GM11168 (cell line): ENCODE results near the gene WRAP73.

ENCODE experiments used
- in situ Hi-C: fragments of 300-500 bp; cut with MboI; formaldehyde crosslinking; loops from one replicate; pipeline ENCODE4 v1.12.0; 2022; ENCODE audit warnings: low sequenced_read_pairs; ENCODE audit not compliant: unreplicated experiment

WRAP73 gene

DNA sequence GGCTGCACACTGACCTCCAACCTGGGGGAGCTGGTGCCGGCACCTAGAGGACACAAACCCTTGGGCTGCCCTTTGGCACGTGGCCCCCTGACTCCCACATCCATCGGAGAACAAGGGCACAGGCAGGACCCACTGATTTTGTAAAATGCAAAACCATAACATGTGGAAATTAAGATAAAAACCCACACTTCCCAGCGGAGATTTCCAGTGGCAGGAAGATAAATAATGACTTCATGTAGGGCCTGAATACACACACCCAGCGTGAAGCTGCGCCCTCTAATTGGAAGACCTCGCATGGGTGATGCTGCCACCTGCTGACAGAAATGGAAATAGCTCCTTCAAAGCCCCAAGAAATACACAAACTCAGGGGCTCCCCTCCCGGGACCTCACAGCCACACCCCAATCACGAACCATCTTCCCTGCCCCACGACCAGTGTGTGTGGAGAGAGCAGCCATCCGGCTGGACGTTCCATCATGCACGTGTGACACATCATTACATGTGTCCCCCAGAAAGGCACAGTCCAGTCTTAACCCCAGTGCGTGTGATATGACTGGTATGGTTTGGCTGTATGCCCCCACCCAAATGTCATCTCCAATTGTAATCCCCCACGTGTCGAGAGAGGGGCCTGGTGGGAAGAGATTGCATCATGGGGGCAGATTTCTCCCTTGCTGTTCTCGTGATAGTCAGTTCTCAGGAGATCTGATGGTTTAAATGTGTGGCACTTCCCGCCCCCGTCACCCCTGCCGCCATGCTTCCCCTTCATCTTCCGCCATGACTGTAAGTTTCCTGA lies 30.8 kb downstream of the WRAP73 start:
- in situ Hi-C loops: no loop called here

DNA sequence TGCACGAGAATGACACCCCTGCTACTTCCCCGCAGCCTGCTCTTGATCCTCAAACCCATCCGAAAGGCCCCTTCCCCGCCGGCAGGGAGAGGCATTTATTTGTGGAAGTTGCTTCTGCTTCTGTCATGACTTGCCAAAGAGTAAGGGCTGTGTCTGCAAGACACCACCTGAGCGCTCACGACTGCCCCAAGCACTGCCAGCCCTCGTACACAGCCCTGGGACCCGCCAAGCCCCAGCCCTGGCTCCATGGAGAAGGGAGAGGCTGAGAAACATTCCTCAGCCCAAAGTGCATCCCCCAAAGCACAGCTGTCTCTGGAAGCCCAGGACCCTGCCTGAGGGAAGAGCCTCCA lies 31.4 kb downstream of the WRAP73 start:
- in situ Hi-C loops: no loop called here

DNA sequence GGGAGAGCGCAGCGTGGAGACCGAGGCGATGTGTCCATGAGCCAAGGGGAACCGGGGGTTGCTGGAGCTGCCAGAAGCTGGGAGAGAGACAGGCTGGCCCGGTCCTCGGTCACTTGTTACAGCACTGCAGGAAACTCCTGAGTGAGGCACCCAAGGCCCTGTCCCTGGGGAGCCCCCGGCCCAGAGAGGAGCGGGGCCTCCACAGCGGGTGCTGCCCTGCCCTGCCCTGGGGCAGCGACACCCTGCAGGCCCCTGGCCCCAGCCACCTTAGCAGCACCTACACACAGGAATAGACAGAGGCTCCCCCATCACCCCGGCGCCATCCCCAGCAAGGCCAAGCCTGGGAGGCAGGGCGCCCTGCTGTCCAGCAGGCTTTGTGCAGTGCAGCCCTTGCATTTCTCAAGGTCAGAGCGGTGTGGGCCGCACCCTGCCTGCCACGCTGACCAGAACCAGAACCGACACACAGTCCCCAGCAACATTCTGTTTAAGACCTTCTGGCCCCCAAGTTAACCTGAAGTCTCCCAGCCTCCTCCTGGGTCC lies 32.0 kb downstream of the WRAP73 start:
- in situ Hi-C loops: no loop called here

DNA sequence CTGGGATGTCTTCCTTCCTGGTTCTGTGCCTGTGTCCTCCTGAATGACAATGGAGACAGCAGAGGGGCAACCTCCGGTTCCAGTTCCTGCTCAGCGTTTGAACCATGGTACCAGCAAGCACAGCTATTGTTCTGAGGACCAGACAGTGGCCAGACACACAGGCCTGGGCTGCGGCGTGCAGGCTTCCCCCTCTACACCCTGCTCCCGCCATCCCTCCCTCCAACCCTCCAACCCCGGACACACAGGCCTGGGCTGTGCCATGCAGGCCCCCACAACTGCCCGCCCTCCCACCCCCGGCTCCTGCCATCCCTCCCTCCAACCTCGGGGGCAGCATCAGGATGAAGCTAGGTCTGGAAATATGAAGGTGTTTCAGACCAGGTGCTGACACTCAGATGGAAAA lies 33.0 kb downstream of the WRAP73 start:
- in situ Hi-C loops: no loop called here

DNA sequence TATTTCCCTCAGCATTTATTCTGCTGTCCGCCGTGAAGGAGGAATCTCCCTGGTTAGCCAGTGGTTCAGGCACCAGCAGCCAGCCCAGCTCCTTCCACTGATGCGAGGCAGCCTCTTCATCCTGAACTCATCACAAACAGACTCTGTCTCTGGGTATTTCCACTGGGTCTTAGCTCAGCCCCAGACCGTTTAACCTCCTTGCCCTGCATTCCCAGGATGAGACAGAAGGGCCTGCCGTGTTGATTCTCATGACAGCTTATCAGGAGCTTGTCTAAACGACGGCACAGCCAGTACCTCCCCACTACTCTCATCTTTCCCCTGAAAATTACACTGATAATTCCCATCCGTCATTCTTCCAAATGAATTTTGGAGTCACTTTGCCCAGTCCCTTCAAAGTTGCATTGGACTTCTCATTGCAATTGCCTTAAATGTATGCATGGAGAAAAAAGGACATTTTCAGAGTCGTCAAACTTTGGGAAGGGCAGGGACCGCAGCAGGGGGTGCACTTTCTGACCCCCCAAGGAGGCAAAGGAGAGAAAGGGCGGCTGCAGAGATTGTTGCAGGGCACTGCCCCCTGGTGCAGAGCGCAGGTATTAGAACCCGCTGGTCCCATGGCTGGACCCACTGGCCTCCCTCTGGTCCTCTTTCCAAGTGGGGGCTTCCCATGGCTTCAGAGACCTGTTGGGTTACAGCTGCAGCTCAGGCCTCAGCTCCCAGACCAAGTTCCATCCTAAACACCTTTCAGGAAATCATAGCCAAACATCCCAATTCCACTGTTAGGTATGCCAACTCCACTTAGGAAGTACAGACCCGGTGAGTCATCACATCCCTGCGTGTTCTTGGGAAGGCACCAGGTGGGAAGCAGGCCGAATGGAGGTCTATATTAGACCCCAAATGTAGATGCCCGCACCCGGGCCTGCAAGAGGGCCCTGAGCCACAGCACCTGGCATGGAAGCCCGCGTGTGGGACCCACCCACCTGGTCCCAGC lies 34.9 kb downstream of the WRAP73 start:
- in situ Hi-C loops: no loop called here

DNA sequence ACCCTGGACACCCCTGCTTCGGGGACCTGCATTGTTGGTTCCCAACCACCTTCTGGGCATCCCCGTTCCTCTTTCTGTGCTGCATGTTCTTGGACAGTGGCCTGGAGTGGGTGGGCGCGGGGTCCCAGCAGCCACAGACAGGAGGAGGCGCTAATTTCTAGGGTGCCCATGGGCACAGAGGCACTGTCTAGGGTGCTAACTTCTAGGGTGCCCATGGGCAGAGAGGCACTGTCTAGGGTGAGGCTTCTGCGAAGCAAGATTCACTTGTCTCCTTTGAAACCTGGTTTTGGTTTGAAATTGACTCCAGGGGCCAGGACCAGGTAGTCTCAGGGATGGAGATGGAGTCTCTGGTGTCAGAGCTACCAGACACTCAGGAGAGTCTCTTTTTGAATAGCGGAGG lies 37.8 kb downstream of the WRAP73 start:
- in situ Hi-C loops: no loop called here

DNA sequence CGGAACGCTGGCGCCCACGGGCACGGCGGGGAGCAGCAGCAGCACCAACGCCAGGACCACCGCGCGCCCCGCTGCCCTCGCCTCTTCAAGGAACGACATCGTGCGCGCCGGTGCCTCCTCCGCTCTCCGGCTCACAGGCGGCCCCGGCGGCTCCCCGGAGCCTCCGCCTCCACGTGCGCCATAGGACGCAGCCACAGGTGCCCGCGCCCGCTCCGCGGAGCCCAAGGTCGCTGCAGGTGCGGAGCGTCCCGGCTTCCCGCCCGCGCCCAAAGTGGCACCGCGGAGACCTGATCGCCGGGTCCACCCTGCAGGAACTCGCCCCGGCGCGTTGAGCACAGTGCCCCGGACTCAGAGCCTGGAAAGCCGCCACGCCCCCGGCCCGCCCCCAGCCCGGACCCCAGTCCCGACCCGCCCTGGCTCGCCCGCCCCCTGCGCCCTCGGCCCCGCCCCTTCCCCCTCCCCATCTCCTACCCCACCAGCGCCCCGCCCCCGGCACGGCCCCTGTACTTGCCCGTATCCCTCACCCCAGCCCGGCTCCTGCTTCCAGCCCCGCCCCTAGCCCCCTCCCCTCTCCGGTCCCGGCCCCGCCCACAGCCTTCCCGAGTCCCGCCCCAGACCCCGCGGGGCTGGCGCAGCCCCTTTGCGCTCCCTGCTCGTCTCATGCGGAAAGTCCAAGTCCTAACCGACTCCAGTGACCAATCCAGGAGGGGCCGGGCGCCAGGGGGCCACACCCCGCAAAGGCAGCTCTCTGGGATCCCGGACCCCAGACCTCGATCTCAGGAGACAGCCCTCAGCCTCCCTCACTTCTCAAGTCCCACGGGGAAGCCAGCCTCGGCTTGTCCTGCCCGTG lies 38.5 kb downstream of the WRAP73 start, which contains the start of gene MEGF6:
Gene MEGF6, minus strand, starts transcription at position 339 of the 850 bp plus-strand sequence. Its CDS starts 240 bp downstream, at position 99.
- in situ Hi-C loops: no loop called here

DNA sequence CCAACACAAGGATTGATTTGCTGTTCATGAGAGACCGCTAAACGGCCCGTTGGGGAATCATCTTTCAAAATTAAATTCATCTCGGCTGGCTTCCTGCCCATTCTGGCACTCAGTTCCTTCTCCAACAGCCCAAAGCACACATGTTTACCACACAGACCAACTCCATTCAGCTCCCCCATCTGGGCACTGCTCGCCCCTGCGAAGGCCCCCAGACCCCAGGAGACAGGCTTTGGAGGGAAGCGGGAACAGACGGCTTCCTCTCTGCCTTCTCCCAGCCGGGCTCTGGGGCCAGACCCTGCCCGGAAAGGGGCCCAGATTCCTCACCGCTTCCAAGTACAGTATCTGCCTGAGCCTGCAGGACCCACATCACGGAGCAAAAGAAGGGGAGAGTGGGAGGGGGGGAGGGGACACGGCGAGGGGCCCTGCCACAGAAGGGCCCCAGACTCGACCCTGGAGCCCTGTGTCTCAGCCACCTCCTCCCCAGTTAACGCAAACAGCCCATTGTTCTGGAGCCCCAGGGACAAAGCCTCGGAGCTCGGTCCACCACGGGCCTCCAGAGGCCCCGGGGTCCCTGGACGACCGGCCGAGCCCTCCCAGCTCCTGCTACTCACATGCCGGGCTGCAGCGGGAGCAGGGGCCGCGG lies 39.3 kb downstream of the WRAP73 start:
- in situ Hi-C loops: no loop called here

DNA sequence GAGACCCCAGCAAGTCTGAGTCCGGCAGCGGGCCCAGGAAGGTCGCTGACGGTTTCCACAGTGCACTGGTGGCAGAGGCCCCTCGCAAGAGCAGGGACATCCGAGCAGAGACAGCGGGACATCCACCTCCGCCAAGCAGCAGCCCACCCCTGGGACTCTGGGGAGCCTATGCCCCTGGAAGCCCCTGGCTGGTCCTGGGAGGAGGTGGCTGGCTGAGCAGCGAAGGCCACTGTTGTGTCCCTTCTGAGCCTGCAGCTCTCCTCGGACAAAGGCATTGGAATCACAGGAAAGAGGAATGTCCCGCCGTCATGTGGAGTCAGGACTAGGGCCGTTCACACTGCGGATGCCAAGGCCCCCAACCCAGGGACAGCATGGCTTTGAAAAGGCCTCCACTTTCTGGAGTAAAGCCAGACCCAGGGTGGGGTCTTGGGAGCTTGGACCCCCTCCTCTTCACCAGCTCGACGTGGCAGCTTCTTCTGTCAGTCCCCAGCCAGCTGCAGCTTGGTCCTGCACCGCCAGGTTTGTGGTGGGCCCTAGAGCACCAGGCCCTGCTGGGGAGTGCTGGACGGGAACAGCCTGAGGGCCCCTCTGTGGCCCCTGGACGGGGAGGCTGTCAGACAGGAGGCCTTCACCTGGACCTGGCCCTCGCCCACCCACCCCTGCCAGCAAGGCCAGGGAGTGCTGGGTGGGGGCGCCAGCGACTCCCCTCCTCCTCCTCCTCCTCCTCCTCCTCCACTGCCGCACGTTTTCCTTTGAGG lies 40.0 kb downstream of the WRAP73 start:
- in situ Hi-C loops: no loop called here

DNA sequence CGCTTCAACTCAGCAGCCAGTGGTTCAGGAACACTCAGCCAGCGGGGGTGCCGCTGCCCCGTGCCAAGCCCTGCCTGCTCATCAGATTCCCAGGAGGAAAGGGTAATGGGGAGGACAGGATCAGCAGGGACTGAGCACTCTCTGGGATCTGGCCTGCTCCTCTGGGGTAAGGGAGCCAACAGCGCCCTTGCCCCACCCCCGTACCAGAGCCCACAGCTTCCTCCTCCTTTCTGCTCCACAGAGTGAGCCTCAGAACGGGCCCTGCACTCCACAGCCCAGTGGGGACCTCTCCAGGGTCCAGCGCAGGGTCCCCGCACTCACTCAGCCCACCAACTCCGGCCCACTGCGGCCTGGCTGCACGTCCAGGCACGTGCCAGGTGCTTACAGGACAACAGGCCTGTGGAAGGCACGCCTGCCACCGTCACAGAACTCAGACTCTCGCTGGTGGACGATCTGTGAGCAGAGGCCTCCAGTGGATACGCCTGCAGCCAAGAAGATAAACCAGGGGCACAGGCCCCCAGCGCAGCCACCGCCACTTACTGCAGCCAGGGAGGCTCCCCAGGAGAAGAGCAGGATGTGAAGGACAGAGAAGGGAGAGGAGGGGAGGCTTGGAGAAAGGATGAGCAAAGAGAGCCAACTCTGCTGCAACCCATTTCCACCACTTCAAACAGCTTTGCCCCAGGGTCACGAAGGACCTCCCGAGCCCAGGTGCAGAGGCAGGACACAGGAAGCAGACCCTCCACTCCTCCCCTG lies 40.7 kb downstream of the WRAP73 start:
- in situ Hi-C loops: no loop called here

DNA sequence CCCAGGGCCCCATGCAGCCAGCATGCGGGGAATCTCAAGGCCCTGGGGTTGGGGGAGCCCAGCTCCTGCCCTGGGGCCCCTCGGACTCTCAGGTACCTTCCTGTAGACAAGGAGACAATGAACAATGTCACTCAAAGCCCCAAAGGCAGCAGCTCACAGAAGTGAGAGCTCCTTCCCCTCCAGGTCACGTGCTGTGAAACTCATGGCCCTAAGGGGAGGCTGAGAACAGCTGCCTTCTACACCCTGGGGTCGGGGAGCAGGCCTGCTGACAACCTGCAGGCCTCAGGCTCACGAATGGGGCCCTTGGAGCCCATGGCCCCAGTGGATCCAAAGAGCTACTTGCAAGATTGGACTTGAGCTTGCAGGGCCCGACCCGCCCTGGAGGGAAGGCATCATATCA lies 41.7 kb downstream of the WRAP73 start:
- in situ Hi-C loops: no loop called here

DNA sequence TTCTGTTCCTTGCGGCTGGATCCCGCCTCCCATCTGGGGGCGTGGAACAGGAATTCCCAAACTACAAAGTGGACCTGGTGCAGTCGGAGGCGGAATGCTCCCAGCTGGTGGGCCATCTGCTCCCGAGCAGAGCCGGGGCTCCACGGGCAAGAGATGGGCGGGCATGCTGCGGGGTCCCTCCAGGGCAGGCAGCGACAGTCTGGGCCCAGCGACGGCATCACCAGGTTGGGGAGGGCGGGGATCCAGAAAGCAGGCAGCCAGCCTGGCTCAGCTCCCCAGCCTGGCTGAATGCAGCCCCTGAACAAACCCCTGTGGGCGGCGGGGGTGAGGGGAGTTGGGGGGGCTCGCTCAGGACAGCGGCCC lies 42.2 kb downstream of the WRAP73 start:
- in situ Hi-C loops: no loop called here

DNA sequence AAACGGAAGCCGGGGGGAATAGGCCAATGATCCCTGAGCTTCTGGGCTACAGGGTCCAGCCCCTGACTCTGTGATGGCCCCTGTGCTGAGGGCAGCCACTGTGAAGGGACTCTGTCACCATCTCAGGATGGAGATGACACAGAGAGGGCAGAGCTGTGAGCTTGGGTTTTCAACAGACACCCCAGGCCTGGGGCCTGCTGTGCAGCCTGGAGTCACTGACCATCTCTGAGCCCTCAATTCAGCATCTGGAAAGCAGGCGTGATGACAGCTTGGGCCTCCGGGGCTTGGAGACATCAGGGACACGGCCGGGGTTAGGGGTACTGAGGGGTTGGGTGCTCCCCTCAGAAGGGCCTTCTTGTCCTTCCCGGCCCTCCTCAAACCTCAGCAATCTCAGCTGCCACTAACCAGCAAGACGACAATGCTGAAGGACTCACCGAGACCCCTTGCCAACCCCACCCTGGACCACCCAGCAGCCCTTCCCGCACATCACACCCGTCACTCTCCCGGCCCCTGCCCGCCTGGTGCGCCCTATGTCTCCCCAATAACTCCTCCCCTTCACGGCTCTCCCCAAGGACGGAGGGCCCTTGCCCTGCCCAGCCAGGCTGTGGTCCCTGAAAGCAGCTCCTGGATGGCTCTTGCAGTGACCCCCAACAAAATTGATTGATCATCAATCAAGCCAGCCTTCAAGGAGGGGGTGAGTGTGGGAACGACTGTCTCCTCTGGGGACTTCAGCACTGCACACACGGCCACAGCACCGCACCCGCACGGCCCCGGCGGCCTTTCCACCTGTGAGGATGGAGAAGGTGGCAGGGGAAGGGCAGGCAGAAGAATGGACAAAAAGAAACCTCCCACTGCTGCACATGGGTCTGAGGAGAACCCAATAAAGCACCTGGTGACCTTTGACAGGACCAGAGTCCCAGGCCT lies 42.9 kb downstream of the WRAP73 start:
- in situ Hi-C loops: no loop called here

DNA sequence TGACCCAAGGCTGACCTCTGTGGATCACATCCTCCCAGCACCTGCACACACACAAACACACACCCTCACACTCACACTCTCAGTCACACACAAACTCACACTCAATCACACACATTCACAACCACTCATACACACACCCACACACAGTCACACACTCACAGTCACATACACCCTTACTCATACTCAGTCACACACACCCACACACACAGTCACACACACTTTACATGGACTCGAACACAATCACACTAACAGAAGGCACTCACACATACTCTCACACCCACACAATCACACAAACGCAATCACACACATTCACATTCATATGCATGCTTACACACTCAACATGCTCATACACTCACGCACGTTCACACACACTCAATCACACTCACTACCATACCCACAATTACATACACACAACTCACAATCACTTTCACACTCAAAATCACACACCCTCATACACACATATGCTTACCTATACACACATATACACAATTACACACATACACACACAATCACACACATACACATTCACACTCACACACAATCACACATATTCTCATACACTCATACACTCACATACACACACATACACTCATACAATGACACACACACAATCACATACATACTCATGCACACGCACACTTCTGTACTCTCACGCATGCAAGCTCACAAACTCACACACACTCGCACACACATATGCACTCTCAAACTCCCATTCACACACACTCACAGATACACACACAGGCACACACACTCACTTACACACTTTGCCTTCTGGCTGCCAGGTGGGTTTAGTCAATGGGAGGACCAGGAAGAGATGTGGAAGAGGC lies 44.7 kb downstream of the WRAP73 start:
- in situ Hi-C loops: no loop called here

DNA sequence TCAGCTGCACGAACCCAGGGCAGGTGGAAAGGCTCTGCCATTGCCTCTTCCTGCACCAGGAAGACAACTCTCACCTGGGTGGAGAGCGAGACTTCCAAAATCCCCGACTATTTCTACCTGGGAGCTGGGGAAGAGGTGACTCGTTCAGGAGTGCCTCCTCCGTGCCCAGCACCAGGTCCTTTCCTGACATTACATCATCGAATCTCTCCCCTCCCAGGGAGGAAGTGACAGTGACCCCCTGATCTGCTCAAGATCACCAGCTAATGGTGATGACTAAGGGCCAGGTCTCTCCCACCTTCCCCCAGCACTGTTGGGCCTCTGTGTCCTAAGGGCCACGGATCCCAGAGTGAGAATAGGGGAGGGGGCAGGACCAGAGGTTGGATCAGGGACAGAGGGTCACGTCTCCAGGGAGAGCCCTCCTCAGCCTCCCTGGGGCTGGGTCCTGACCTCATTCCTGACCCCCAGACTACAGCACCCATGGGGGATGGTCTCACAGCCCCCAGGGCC lies 45.4 kb downstream of the WRAP73 start:
- in situ Hi-C loops: no loop called here
